Left lung (tissue), 10 donors: ENCODE measurements around the gene WWOX. TPM values are rescaled to one million over a fixed set of nuclear protein-coding genes. Genes with fewer than 3 reads are reported as not detected.

Source experiments
- ATAC-seq: fragments of 200-7000 bp; cut with Tn5 transposase; one replicate; pipeline ENCODE4 v1.9.1; 2020; ENCODE audit warnings: moderate library complexity
- DNase-seq, 4 donors: peaks; one replicate each; pipeline ENCODE4 v3.0.0-alpha.2; 2013 to 2020
- H3K27ac ChIP-seq, 2 donors: fragments of 200-600 bp; sonication (generic) in 1 of 2; one replicate each; pipeline versions ENCODE4 v1.5.0 to v1.8.0; 2020 to 2021
- H3K27me3 ChIP-seq, 2 donors: fragments of 200-600 bp; sonication (generic) in 1 of 2; one replicate each; pipeline versions ENCODE4 v1.5.0 to v1.8.0; 2020 to 2021
- H3K36me3 ChIP-seq, 2 donors: fragments of 200-600 bp; sonication (generic) in 1 of 2; one replicate each; pipeline versions ENCODE4 v1.5.0 to v1.8.0; 2020 to 2021
- H3K4me1 ChIP-seq, 2 donors: fragments of 200-600 bp; one replicate each; pipeline ENCODE4 v1.8.0; 2021
- H3K4me3 ChIP-seq, 2 donors: fragments of 200-600 bp; sonication (generic) in 1 of 2; one replicate each; pipeline versions ENCODE4 v1.5.0 to v1.8.0; 2020 to 2021; ENCODE audit warnings: mild to moderate bottlenecking in 1 of 2
- H3K9me3 ChIP-seq, 2 donors: fragments of 200-600 bp; sonication (generic) in 1 of 2; one replicate each; pipeline versions ENCODE4 v1.5.0 to v1.8.0; 2020 to 2021
- CTCF ChIP-seq, 2 donors: fragments of 200-600 bp; sonication (generic) in 1 of 2; IDR thresholded peaks; one replicate each; pipeline versions ENCODE4 v1.5.0 to v1.8.0; 2021; ENCODE audit warnings: antibody characterized with exemption in 2 of 2
- intact Hi-C, 2 donors: fragments of 100-400 bp; cut with DNase I; formaldehyde crosslinking; loops; one replicate each; pipeline versions ENCODE4 v1.11.2 to v1.14.2; 2022
- polyA plus RNA-seq, 6 donors: library from polyadenylated mRNA; unstranded; fragments of 120-200 nt; gene quantifications; one replicate each; pipeline ENCODE4 v1.2.1, GENCODE V29; 2013; ENCODE audit not compliant: insufficient read length in 6 of 6
- total RNA-seq, 2 donors: library from RNA; stranded (reverse); fragmentation: NEBNext Ultra II Directional; extraction: Animal tissue kit (Norgen Biotek cat#: 25700); gene quantifications; one replicate each; pipeline ENCODE4 v1.2.1, GENCODE V29; 2021
- donor health status: DM: no; HTN: yes; CAD: no.
- donor health status: DM: no; HTN: no; CAD: no.

The WWOX gene
- total and polyA plus RNA-seq, 8 donors: 17.2 to 40.3 (median 30.8) TPM

- H3K4me1 ChIP-seq: no peaks in the 10 kb centered on the region
- H3K27me3 ChIP-seq: no peaks in the 10 kb centered on the region
- DNase-seq: no peak
- no peak for ATAC-seq
- TF ChIP-seq CTCF (IDR thresholded peaks at IDR 0.05): no peak
- no peak overlapping the region for H3K27ac ChIP-seq
- intact Hi-C loops: no loop called here
- no peaks in the 10 kb centered on the region for H3K36me3 ChIP-seq
- no peak overlapping the region for H3K4me3 ChIP-seq
- no peaks in the 10 kb centered on the region for H3K9me3 ChIP-seq
These were observed 225.3 kb downstream of the WWOX start for GRCh38 chr16:78324649-78325285.

- H3K4me1 ChIP-seq: no peaks in the 10 kb centered on the region
- TF ChIP-seq CTCF (IDR thresholded peaks at IDR 0.05): no peak
- no peaks in the 10 kb centered on the region for H3K9me3 ChIP-seq
- no peaks in the 10 kb centered on the region for H3K27me3 ChIP-seq
- ATAC-seq: no peak
- H3K4me3 ChIP-seq: no peak overlapping the region
- H3K27ac ChIP-seq: no peak overlapping the region
- intact Hi-C loops: no loop called here
- DNase-seq: no peak
- no peaks in the 10 kb centered on the region for H3K36me3 ChIP-seq
These were observed 226.3 kb downstream of the WWOX start for GRCh38 chr16:78325468-78326352.

- Histone ChIP-seq H3K4me1 (no peaks in the 10 kb centered on the region), H3K27me3 (no peaks in the 10 kb centered on the region), H3K36me3 (no peaks in the 10 kb centered on the region), H3K9me3 (no peaks in the 10 kb centered on the region), H3K4me3 (no peak overlapping the region), H3K27ac (no peak overlapping the region)
- TF ChIP-seq CTCF (IDR thresholded peaks at IDR 0.05): no peak
- intact Hi-C loops: no loop called here
- ATAC-seq: no peak
- DNase-seq: peak in 1 of 4 donors; percentile 26
These were observed 227.3 kb downstream of the WWOX start for GRCh38 chr16:78326731-78327130.

- H3K36me3 ChIP-seq: no peaks in the 10 kb centered on the region
- intact Hi-C loops: no loop called here
- no peak overlapping the region for H3K27ac ChIP-seq
- no peaks in the 10 kb centered on the region for H3K27me3 ChIP-seq
- no peak for DNase-seq
- no peak for TF ChIP-seq CTCF (IDR thresholded peaks at IDR 0.05)
- no peaks in the 10 kb centered on the region for H3K9me3 ChIP-seq
- H3K4me1 ChIP-seq: no peaks in the 10 kb centered on the region
- no peak for ATAC-seq
- no peak overlapping the region for H3K4me3 ChIP-seq
These were observed 232.3 kb downstream of the WWOX start for GRCh38 chr16:78331731-78332130.

GRCh38 chr16:78333808-78334207, 234.4 kb downstream of the WWOX start:
- no peak overlapping the region for H3K4me3 ChIP-seq
- DNase-seq (no peak), ATAC-seq (no peak)
- no peaks in the 10 kb centered on the region for H3K36me3 ChIP-seq
- H3K27ac ChIP-seq: no peak overlapping the region
- intact Hi-C loops: no loop called here
- no peaks in the 10 kb centered on the region for H3K9me3 ChIP-seq
- TF ChIP-seq CTCF (IDR thresholded peaks at IDR 0.05): no peak
- no peaks in the 10 kb centered on the region for H3K4me1 ChIP-seq
- H3K27me3 ChIP-seq: no peaks in the 10 kb centered on the region
